ENCODE results near the gene RRP1.

RRP1 gene

GRCh38 chr21:43846430-43846829 lies 57.1 kb downstream of the RRP1 start:
- FAIRE-seq: no peak

GRCh38 chr21:43847301-43847700 lies 57.9 kb downstream of the RRP1 start:
- no peak for FAIRE-seq

- FAIRE-seq: no peak
Observed at GRCh38 chr21:43848771-43849170, 59.4 kb downstream of the RRP1 start.

- FAIRE-seq: no peak
Observed at GRCh38 chr21:43849532-43850299, 60.3 kb downstream of the RRP1 start.

GRCh38 chr21:43850728-43851295 lies 61.4 kb downstream of the RRP1 start:
- no peak for FAIRE-seq

GRCh38 chr21:43851593-43851992 lies 62.2 kb downstream of the RRP1 start:
- no peak for FAIRE-seq

GRCh38 chr21:43853851-43854772 lies 64.7 kb downstream of the RRP1 start:
- no peak for FAIRE-seq

All from islet of Langerhans (tissue), 1 donor.